NCI-H748 treated with DMSO at 0.1 percent for 48 hours (cell line): ENCODE results near the gene NACC1.

Experiments used
- DNase-seq: peaks from one replicate; lab custom pipeline; 2025; lab: John Stamatoyannopoulos, UW

Gene NACC1

GRCh38 chr19:13117772-13118423, at the start of gene NACC1:
Gene NACC1, plus strand, starts transcription at chr19:13118264. Its CDS starts 16,944 bp downstream, at chr19:13135208.
- DNase-seq, result peak; percentile 55

- no peak for DNase-seq
Measured at GRCh38 chr19:13069415-13070359, 48.4 kb upstream of the NACC1 start.

- DNase-seq, result no peak
Measured at GRCh38 chr19:13070425-13071140, 47.5 kb upstream of the NACC1 start.

GRCh38 chr19:13071444-13072187, 46.4 kb upstream of the NACC1 start:
- DNase-seq, result no peak

GRCh38 chr19:13072188-13072908, 45.7 kb upstream of the NACC1 start:
- no peak for DNase-seq

GRCh38 chr19:13073263-13073662, 44.8 kb upstream of the NACC1 start:
- no peak for DNase-seq

GRCh38 chr19:13074378-13074777, 43.7 kb upstream of the NACC1 start:
- no peak for DNase-seq

GRCh38 chr19:13076320-13076719, 41.7 kb upstream of the NACC1 start:
- DNase-seq, result no peak

- no peak for DNase-seq
Measured at GRCh38 chr19:13076787-13077186, 41.3 kb upstream of the NACC1 start.

- DNase-seq, result no peak
Measured at GRCh38 chr19:13077240-13077639, 40.8 kb upstream of the NACC1 start.

GRCh38 chr19:13078381-13078780, 39.7 kb upstream of the NACC1 start:
- no peak for DNase-seq

GRCh38 chr19:13078897-13079541, 39.0 kb upstream of the NACC1 start:
- DNase-seq, result no peak

- no peak for DNase-seq
Measured at GRCh38 chr19:13079542-13079986, 38.5 kb upstream of the NACC1 start.

- DNase-seq, result no peak
Measured at GRCh38 chr19:13082192-13083007, 35.7 kb upstream of the NACC1 start.

- DNase-seq, result no peak
Measured at GRCh38 chr19:13083008-13083404, 35.1 kb upstream of the NACC1 start.

GRCh38 chr19:13083627-13084026, 34.4 kb upstream of the NACC1 start:
- no peak for DNase-seq

GRCh38 chr19:13085666-13086065, 32.4 kb upstream of the NACC1 start:
- DNase-seq, result no peak

- no peak for DNase-seq
Measured at GRCh38 chr19:13086341-13086740, 31.7 kb upstream of the NACC1 start.

- no peak for DNase-seq
Measured at GRCh38 chr19:13087295-13087694, 30.8 kb upstream of the NACC1 start.
